K562 (cell line): ENCODE measurements around the gene MYO15B. TPM values are rescaled to one million over a fixed set of nuclear protein-coding genes. Genes with fewer than 3 reads are reported as not detected.

ENCODE experiments used
- ATAC-seq: fragments of 200-7000 bp; cut with Tn5 transposase; 3 replicates; pipeline ENCODE4 v1.9.1; 2020; ENCODE audit warnings: moderate library complexity
- BruUV-seq: library from RNA; stranded (reverse); fragments of 400-500 nt; replicated peaks from 2 replicates; lab custom pipeline; 2021; lab: Mats Ljungman, UMichigan
- CTCF ChIA-PET: fragments of 300-600 bp; formaldehyde crosslinking; extraction: SDS; loops from one replicate; lab custom pipeline; 2021; ENCODE audit warnings: low intra/inter-chr PET ratio; lab: Yijun Ruan, JAX
- POLR2A ChIA-PET: fragments of 300-600, 350-650 bp; sonication (Branson Sonifier 250); formaldehyde crosslinking; extraction: SDS; loops from one replicate; lab custom pipeline; 2021; ENCODE audit warnings: antibody characterized with exemption, inconsistent platforms; lab: Yijun Ruan, JAX
- DNase-seq, 4 experiments: peaks; one replicate each; pipeline versions ENCODE4 v3.0.0 to v3.0.0-alpha.2; 2011 to 2018; ENCODE audit warnings: low spot score in 3 of 4, mixed read lengths in 3 of 4; ENCODE audit errors: extremely low read depth in 1 of 4
- FAIRE-seq: peaks from 2 replicates; lab custom pipeline; 2011; peaks lifted over from hg19 to GRCh38; lab: Jason Lieb, UNC
- H2AFZ ChIP-seq: 2 replicates; pipeline ENCODE4 v1.6.0; 2011; ENCODE audit warnings: low read depth, low read length, control low read depth, inconsistent platforms
- H3K27ac ChIP-seq: fragments of 200-600 bp; 3 replicates; pipeline ENCODE4 v1.8.0; 2011; ENCODE audit warnings: low read depth, mild to moderate bottlenecking, control low read depth, inconsistent platforms, low read length, moderate library complexity, mixed read lengths; ENCODE audit errors: extremely low read depth
- H3K27me3 ChIP-seq, 2 experiments: fragments of 300-600 bp in 1 of 2; 2 replicates in 1 of 2; 3 replicates in 1 of 2; pipeline versions ENCODE4 v1.6.0 to v1.8.0; 2011; ENCODE audit warnings: inconsistent platforms in 2 of 2, low read length in 2 of 2, mild to moderate bottlenecking in 1 of 2, mixed read lengths in 1 of 2, moderate library complexity in 1 of 2; ENCODE audit not compliant: control insufficient read depth in 2 of 2, insufficient read depth in 2 of 2
- H3K36me3 ChIP-seq: fragments of 300-600 bp; 3 replicates; pipeline ENCODE4 v1.8.0; 2011; ENCODE audit warnings: mild to moderate bottlenecking, low read length, inconsistent platforms; ENCODE audit not compliant: control insufficient read depth, insufficient read depth
- H3K4me1 ChIP-seq, 2 experiments: fragments of 200-600 bp in 1 of 2; replicated peaks in 1 of 2; 2 replicates in 1 of 2; 3 replicates in 1 of 2; pipeline versions ENCODE4 v1.5.1 to v1.8.0; 2011; ENCODE audit warnings: inconsistent platforms in 2 of 2, low read length in 2 of 2, mild to moderate bottlenecking in 1 of 2, mixed read lengths in 1 of 2, moderate library complexity in 1 of 2; ENCODE audit not compliant: control insufficient read depth in 2 of 2, insufficient read depth in 2 of 2
- H3K4me2 ChIP-seq: 2 replicates; pipeline ENCODE4 v1.6.1; 2011; ENCODE audit warnings: low read length, control low read depth, inconsistent platforms, mixed read lengths; ENCODE audit not compliant: insufficient read depth
- H3K4me3 ChIP-seq: fragments of 200-600 bp; sonication (generic), shearing (Covaris generic); 2 replicates; pipeline ENCODE4 v1.5.1; 2016; ENCODE audit warnings: control low read depth, inconsistent platforms
- H3K79me2 ChIP-seq: fragments of 200-600 bp; 3 replicates; pipeline ENCODE4 v1.8.0; 2011; ENCODE audit warnings: low read length, inconsistent platforms; ENCODE audit not compliant: control insufficient read depth, insufficient read depth
- H3K9ac ChIP-seq, 2 experiments: 2 replicates each; pipeline versions ENCODE4 v1.6.0 to v1.6.1; 2011; ENCODE audit warnings: low read depth in 2 of 2, low read length in 2 of 2, control low read depth in 1 of 2, inconsistent platforms in 1 of 2, mild to moderate bottlenecking in 1 of 2, mixed read lengths in 1 of 2; ENCODE audit not compliant: insufficient read depth in 1 of 2
- H3K9me1 ChIP-seq: one replicate; pipeline ENCODE4 v1.6.0; 2011; ENCODE audit warnings: inconsistent platforms, mild to moderate bottlenecking, low read length, moderate library complexity; ENCODE audit not compliant: control insufficient read depth, insufficient read depth
- H3K9me3 ChIP-seq: replicated peaks from 2 replicates; pipeline ENCODE4 v1.5.1; 2011; ENCODE audit warnings: low read depth, low read length, inconsistent platforms; ENCODE audit not compliant: control insufficient read depth, insufficient read depth
- H4K20me1 ChIP-seq: replicated peaks from 2 replicates; pipeline ENCODE4 v1.6.1; 2011; ENCODE audit warnings: low read length, inconsistent platforms, mixed read lengths; ENCODE audit not compliant: control insufficient read depth, insufficient read depth
- BACH1 ChIP-seq: fragments of 200-800 bp; sonication (Bioruptor generic); IDR thresholded peaks from 2 replicates; pipeline ENCODE4 v1.6.1; 2016; ENCODE audit warnings: missing genetic modification characterization, missing compliant biosample characterization
- CSDE1 ChIP-seq, 2 experiments: fragments of 450-650 bp; IDR thresholded peaks; 2 replicates each; pipeline ENCODE4 v1.6.1; 2016; ENCODE audit warnings: mild to moderate bottlenecking in 1 of 2
- POLR2G ChIP-seq: fragments of 200-400 bp; formaldehyde crosslinking; IDR thresholded peaks from 2 replicates; pipeline ENCODE4 v1.6.1; 2017; ENCODE audit warnings: low read depth, mild to moderate bottlenecking, antibody characterized with exemption, low read length, moderate library complexity
- WGBS: fragments of 100-300 bp; shearing (Covaris generic); methylation state at CpG from one replicate; pipeline ENCODE4 v1.1.6; 2016; ENCODE audit warnings: low coverage, mixed read lengths; ENCODE audit not compliant: insufficient coverage; ENCODE audit errors: missing lambda C conversion rate; 5-methylcytosine and 5-hydroxymethylcytosine counted together
- in situ Hi-C: fragments of 300-500 bp; cut with MboI; formaldehyde crosslinking; loops from 4 replicates; pipeline ENCODE4 v1.15.0; 2018; ENCODE audit warnings: inconsistent platforms, mixed read lengths
- intact Hi-C: fragments of 100-400 bp; cut with micrococcal nuclease; formaldehyde crosslinking; loops from 2 replicates; pipeline ENCODE4 v1.14.2; 2022
- polyA plus RNA-seq, 8 experiments: library from polyadenylated mRNA; depleted of rRNA in 4 of 8; stranded (reverse) in 5 of 8; unstranded in 3 of 8; fragments of >200 nt; fragmentation: Nextera tagmentation in 2 of 8; fragmentation: Illumina TruSeq in 1 of 8; extraction: Ambion mirVana in 2 of 8; extraction: Trizol in 1 of 8; gene quantifications; 2 replicates each; pipeline versions ENCODE4 v1.2.1 to v1.2.3, GENCODE V29; 2011 to 2014; ENCODE audit warnings: inconsistent platforms in 1 of 8, missing spikeins in 1 of 8
- total RNA-seq, 7 experiments: library from RNA; depleted of rRNA in 6 of 7; stranded (reverse); fragments of >200 nt in 6 of 7; fragmentation: Illumina TruSeq in 2 of 7; extraction: Trizol in 2 of 7; gene quantifications; 2 replicates each; pipeline versions ENCODE4 v1.2.1 to v1.2.3, GENCODE V29; 2011 to 2021; ENCODE audit warnings: low replicate concordance in 1 of 7

Gene MYO15B
- total and polyA plus RNA-seq, 9 of the 15 experiments (the other 6 are each of a cell fraction or from before 2014, with no cell fraction given) = 0.05 to 3.1 (median 0.83) TPM; not detected in 2

GRCh38 chr17:75624714-75625345 lies 37.2 kb downstream of the MYO15B start:
- peak; percentile 42; the same call in 1 of the 2 replicates for TF ChIP-seq POLR2G
- TF ChIP-seq CSDE1 (IDR thresholded peaks at IDR 0.05) = no peak
- TF ChIP-seq BACH1 (tag) = no peak
- no peak overlapping the region for H3K4me2 ChIP-seq
- H2AFZ ChIP-seq = no peak overlapping the region
- H3K27ac ChIP-seq = no peak overlapping the region
- intact Hi-C loops (no loop called here), in situ Hi-C loops (no loop called here)
- no TSS peak for BruUV-seq
- H3K4me1 ChIP-seq = peaks cover 6 to 79% of the 10 kb centered on the region in 2 experiments; a peak in 4 of 5 replicates
- no peak overlapping the region for H3K4me3 ChIP-seq
- CTCF ChIA-PET = no interaction called here
- POLR2A ChIA-PET = interaction anchor here (0.5 to 2.1 kb wide), 9 partner anchors 9 to 1811 kb away, joined by 3 to 8 read pairs (median 3); no protein-coding TSS in a partner anchor
- DNase-seq (no peak), ATAC-seq (no peak), FAIRE-seq (no peak)
- H3K27me3 ChIP-seq = peaks cover 1 to 27% of the 10 kb centered on the region in 2 experiments; a peak in 3 of 5 replicates
- no peaks in the 10 kb centered on the region; the same call in 2 of the 3 replicates for H3K36me3 ChIP-seq
- H3K9me1 ChIP-seq = no peaks in the 10 kb centered on the region
- H4K20me1 ChIP-seq = peaks cover 17% of the 10 kb centered on the region
- H3K79me2 ChIP-seq = no peaks in the 10 kb centered on the region
- H3K9me3 ChIP-seq = no peaks in the 10 kb centered on the region
- 62% methylated on average over 14 of the region's 23 CpGs for WGBS
- 0 out of 4 replicates have a peak overlapping the region, but pooled peaks of 1 of the 2 experiments have one; percentile 20 for H3K9ac ChIP-seq
